ENCODE results near the gene BUD13. TPM values are rescaled to one million over a fixed set of nuclear protein-coding genes. Genes with fewer than 3 reads are reported as not detected.

BUD13 gene
- total and polyA plus RNA-seq, 10 of the 15 experiments (the other 5 are each of a cell fraction or from before 2014, with no cell fraction given), result 10.9 to 36.5 (median 24.7) TPM

- no peak overlapping the region for H3K4me2 ChIP-seq (ENCODE audit: control insufficient read depth, insufficient read depth)
- no peaks in the 10 kb centered on the region for H3K27me3 ChIP-seq (replicated peaks in 1 of 2; ENCODE audit: control insufficient read depth in 2 of 2, insufficient read depth in 2 of 2, low read length in 1 of 2)
- ChIA-PET CTCF (interaction anchor here (1.1 to 1.4 kb wide), 3 partner anchors 13 to 330 kb away, joined by 3 to 5 read pairs (median 4); partner anchors contain the start of gene APOA5), RAD21 (ENCODE audit: unreplicated experiment) (interaction anchor here (0.9 kb wide), 1 partner anchor 59 kb away, joined by 3 read pairs; no protein-coding TSS in a partner anchor), POLR2A (interaction anchor here (1.5 kb wide), 1 partner anchor 10 kb away, joined by 3 read pairs; no protein-coding TSS in a partner anchor), SMC1A (ENCODE audit: uncharacterized antibody, unreplicated experiment) (interaction anchor here (1.9 kb wide), 1 partner anchor 10 kb away, joined by 9 read pairs; no protein-coding TSS in a partner anchor)
- peaks cover 4 to 22% of the 10 kb centered on the region in 2 experiments for H3K36me3 ChIP-seq (ENCODE audit: control insufficient read depth in 2 of 2, insufficient read depth in 2 of 2, low read length in 1 of 2)
- H3K9ac ChIP-seq (ENCODE audit: control insufficient read depth, insufficient read depth, low read length), result no peak overlapping the region
- DNase-seq (ENCODE audit: low read depth, low spot score) (no peak), FAIRE-seq (no peak), ATAC-seq (no peak)
- in situ Hi-C loops (cut with MboI), result no loop called here
- H2AFZ ChIP-seq (ENCODE audit: control insufficient read depth, low read depth, low read length), result no peak overlapping the region
- intact Hi-C loops (cut with micrococcal nuclease; ENCODE audit: unreplicated experiment), result no loop called here
- H4K20me1 ChIP-seq (ENCODE audit: control insufficient read depth, insufficient read depth), result no peaks in the 10 kb centered on the region
- no peaks in the 10 kb centered on the region for H3K9me3 ChIP-seq (replicated peaks; ENCODE audit: control insufficient read depth, insufficient read depth, low read length)
- peaks cover 12% of the 10 kb centered on the region for H3K79me2 ChIP-seq (ENCODE audit: control insufficient read depth, insufficient read depth, low read length)
- no peak overlapping the region for H3K27ac ChIP-seq (ENCODE audit: control insufficient read depth, insufficient read depth)
- no peak overlapping the region for H3K4me3 ChIP-seq
- no TSS peak for BruUV-seq (replicated peaks)
- H3K4me1 ChIP-seq (ENCODE audit: control insufficient read depth, insufficient read depth, low read length), result peaks cover under 1% of the 10 kb centered on the region; the same call in 1 of the 2 replicates
- TF ChIP-seq, protein P1, sequence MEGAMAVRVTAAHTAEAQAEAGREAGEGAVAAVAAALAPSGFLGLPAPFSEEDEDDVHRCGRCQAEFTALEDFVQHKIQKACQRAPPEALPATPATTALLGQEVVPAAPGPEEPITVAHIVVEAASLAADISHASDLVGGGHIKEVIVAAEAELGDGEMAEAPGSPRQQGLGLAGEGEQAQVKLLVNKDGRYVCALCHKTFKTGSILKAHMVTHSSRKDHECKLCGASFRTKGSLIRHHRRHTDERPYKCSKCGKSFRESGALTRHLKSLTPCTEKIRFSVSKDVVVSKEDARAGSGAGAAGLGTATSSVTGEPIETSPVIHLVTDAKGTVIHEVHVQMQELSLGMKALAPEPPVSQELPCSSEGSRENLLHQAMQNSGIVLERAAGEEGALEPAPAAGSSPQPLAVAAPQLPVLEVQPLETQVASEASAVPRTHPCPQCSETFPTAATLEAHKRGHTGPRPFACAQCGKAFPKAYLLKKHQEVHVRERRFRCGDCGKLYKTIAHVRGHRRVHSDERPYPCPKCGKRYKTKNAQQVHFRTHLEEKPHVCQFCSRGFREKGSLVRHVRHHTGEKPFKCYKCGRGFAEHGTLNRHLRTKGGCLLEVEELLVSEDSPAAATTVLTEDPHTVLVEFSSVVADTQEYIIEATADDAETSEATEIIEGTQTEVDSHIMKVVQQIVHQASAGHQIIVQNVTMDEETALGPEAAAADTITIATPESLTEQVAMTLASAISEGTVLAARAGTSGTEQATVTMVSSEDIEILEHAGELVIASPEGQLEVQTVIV (IDR thresholded peaks at IDR 0.05; ENCODE audit: borderline replicate concordance, partially characterized antibody), result no peak
- TF ChIP-seq, protein P2, sequence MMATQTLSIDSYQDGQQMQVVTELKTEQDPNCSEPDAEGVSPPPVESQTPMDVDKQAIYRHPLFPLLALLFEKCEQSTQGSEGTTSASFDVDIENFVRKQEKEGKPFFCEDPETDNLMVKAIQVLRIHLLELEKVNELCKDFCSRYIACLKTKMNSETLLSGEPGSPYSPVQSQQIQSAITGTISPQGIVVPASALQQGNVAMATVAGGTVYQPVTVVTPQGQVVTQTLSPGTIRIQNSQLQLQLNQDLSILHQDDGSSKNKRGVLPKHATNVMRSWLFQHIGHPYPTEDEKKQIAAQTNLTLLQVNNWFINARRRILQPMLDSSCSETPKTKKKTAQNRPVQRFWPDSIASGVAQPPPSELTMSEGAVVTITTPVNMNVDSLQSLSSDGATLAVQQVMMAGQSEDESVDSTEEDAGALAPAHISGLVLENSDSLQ (IDR thresholded peaks at IDR 0.05), result no peak
- TF ChIP-seq, protein P3, sequence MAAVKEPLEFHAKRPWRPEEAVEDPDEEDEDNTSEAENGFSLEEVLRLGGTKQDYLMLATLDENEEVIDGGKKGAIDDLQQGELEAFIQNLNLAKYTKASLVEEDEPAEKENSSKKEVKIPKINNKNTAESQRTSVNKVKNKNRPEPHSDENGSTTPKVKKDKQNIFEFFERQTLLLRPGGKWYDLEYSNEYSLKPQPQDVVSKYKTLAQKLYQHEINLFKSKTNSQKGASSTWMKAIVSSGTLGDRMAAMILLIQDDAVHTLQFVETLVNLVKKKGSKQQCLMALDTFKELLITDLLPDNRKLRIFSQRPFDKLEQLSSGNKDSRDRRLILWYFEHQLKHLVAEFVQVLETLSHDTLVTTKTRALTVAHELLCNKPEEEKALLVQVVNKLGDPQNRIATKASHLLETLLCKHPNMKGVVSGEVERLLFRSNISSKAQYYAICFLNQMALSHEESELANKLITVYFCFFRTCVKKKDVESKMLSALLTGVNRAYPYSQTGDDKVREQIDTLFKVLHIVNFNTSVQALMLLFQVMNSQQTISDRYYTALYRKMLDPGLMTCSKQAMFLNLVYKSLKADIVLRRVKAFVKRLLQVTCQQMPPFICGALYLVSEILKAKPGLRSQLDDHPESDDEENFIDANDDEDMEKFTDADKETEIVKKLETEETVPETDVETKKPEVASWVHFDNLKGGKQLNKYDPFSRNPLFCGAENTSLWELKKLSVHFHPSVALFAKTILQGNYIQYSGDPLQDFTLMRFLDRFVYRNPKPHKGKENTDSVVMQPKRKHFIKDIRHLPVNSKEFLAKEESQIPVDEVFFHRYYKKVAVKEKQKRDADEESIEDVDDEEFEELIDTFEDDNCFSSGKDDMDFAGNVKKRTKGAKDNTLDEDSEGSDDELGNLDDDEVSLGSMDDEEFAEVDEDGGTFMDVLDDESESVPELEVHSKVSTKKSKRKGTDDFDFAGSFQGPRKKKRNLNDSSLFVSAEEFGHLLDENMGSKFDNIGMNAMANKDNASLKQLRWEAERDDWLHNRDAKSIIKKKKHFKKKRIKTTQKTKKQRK (IDR thresholded peaks at IDR 0.05; ENCODE audit: low read depth, low read length), result no peak
- TF ChIP-seq ZBTB11 (CRISPR knock-in tag; IDR thresholded peaks at IDR 0.05), result no peak
- TF ChIP-seq GABPA (IDR thresholded peaks at IDR 0.05; ENCODE audit: low read depth), result no peak
- TF ChIP-seq RAD21 (IDR thresholded peaks at IDR 0.05; ENCODE audit: insufficient read depth, low read depth, low read length), result no peak
- TF ChIP-seq EZH2 (IDR thresholded peaks at IDR 0.05; ENCODE audit: borderline replicate concordance, control insufficient read depth, low read depth, low read length), result no peak
- no peak for TF ChIP-seq RCOR1 (conservative IDR thresholded peaks at IDR 0.05; ENCODE audit: low read depth, low read length)
- TF ChIP-seq, protein P4, sequence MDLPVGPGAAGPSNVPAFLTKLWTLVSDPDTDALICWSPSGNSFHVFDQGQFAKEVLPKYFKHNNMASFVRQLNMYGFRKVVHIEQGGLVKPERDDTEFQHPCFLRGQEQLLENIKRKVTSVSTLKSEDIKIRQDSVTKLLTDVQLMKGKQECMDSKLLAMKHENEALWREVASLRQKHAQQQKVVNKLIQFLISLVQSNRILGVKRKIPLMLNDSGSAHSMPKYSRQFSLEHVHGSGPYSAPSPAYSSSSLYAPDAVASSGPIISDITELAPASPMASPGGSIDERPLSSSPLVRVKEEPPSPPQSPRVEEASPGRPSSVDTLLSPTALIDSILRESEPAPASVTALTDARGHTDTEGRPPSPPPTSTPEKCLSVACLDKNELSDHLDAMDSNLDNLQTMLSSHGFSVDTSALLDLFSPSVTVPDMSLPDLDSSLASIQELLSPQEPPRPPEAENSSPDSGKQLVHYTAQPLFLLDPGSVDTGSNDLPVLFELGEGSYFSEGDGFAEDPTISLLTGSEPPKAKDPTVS (IDR thresholded peaks at IDR 0.05; ENCODE audit: low read depth, low read length), result no peak
Measured at GRCh38 chr11:116776522-116776984, 3.8 kb upstream of the BUD13 start.
